HUES6 (cell line): ENCODE data around the gene CHRND.

Experiments
- H3K27ac ChIP-seq: 2 replicates; pipeline ENCODE4 v1.7.0; 2013; ENCODE audit warnings: low read depth, mild to moderate bottlenecking, low read length, inconsistent platforms
- H3K27me3 ChIP-seq: 2 replicates; pipeline ENCODE4 v1.6.1; 2013; ENCODE audit warnings: low read length; ENCODE audit not compliant: control insufficient read depth, insufficient read depth
- H3K36me3 ChIP-seq: 2 replicates; pipeline ENCODE4 v1.6.1; 2013; ENCODE audit warnings: low read length; ENCODE audit not compliant: control insufficient read depth, insufficient read depth
- H3K4me1 ChIP-seq: 2 replicates; pipeline ENCODE4 v1.6.1; 2013; ENCODE audit warnings: low read length; ENCODE audit not compliant: control insufficient read depth, insufficient read depth
- H3K4me3 ChIP-seq: 2 replicates; pipeline ENCODE4 v1.5.1; 2013; ENCODE audit warnings: low read depth, low read length
- H3K9ac ChIP-seq: one replicate; pipeline ENCODE4 v1.6.1; 2013; ENCODE audit warnings: mild to moderate bottlenecking, low read length
- H3K9me3 ChIP-seq: 2 replicates; pipeline ENCODE4 v1.6.1; 2013; ENCODE audit warnings: low read depth, low read length; ENCODE audit not compliant: control insufficient read depth, insufficient read depth

CHRND gene

GRCh38 chr2:232497348-232497747, 28.6 kb upstream of the CHRND start:
- H3K9me3 ChIP-seq, result no peaks in the 10 kb centered on the region
- H3K36me3 ChIP-seq, result no peaks in the 10 kb centered on the region
- no peak overlapping the region for H3K4me3 ChIP-seq
- H3K27ac ChIP-seq, result no peak overlapping the region
- peaks cover 34% of the 10 kb centered on the region for H3K27me3 ChIP-seq
- peaks cover 8% of the 10 kb centered on the region for H3K4me1 ChIP-seq
- H3K9ac ChIP-seq, result no peak overlapping the region

- no peak overlapping the region for H3K9ac ChIP-seq
- H3K36me3 ChIP-seq, result no peaks in the 10 kb centered on the region
- no peak overlapping the region for H3K4me3 ChIP-seq
- H3K4me1 ChIP-seq, result peaks cover 12% of the 10 kb centered on the region
- H3K9me3 ChIP-seq, result no peaks in the 10 kb centered on the region
- H3K27ac ChIP-seq, result no peak overlapping the region
- peaks cover 40% of the 10 kb centered on the region for H3K27me3 ChIP-seq
Observed at GRCh38 chr2:232498452-232498851, 27.5 kb upstream of the CHRND start.

- peaks cover 69% of the 10 kb centered on the region for H3K27me3 ChIP-seq
- no peak overlapping the region for H3K27ac ChIP-seq
- peaks cover 18% of the 10 kb centered on the region for H3K4me1 ChIP-seq
- H3K9ac ChIP-seq, result no peak overlapping the region
- no peak overlapping the region for H3K4me3 ChIP-seq
- H3K36me3 ChIP-seq, result no peaks in the 10 kb centered on the region
- no peaks in the 10 kb centered on the region for H3K9me3 ChIP-seq
Observed at GRCh38 chr2:232501331-232501771, 24.6 kb upstream of the CHRND start.

- Histone ChIP-seq H3K27ac (no peak overlapping the region), H3K9ac (no peak overlapping the region), H3K4me1 (peaks cover 18% of the 10 kb centered on the region), H3K36me3 (no peaks in the 10 kb centered on the region), H3K4me3 (peak overlapping the region; percentile 57; the same call in 1 of the 2 replicates), H3K27me3 (peaks cover 74% of the 10 kb centered on the region), H3K9me3 (no peaks in the 10 kb centered on the region)
Observed at GRCh38 chr2:232501794-232502390, 24.1 kb upstream of the CHRND start.

- H3K4me3 ChIP-seq, result peak overlapping the region; percentile 57
- H3K36me3 ChIP-seq, result no peaks in the 10 kb centered on the region
- peaks cover 18% of the 10 kb centered on the region for H3K4me1 ChIP-seq
- no peak overlapping the region for H3K9ac ChIP-seq
- no peaks in the 10 kb centered on the region for H3K9me3 ChIP-seq
- no peak overlapping the region for H3K27ac ChIP-seq
- peaks cover 80% of the 10 kb centered on the region for H3K27me3 ChIP-seq
Observed at GRCh38 chr2:232502511-232502910, 23.4 kb upstream of the CHRND start.

GRCh38 chr2:232502911-232503808, 22.8 kb upstream of the CHRND start:
- Histone ChIP-seq H3K9ac (no peak overlapping the region), H3K27me3 (peaks cover 82% of the 10 kb centered on the region), H3K36me3 (no peaks in the 10 kb centered on the region), H3K9me3 (no peaks in the 10 kb centered on the region), H3K4me1 (peaks cover 18% of the 10 kb centered on the region), H3K4me3 (peak overlapping the region; percentile 57), H3K27ac (no peak overlapping the region)

- Histone ChIP-seq H3K27ac (no peak overlapping the region), H3K4me3 (peak overlapping the region; percentile 57), H3K27me3 (peaks cover 82% of the 10 kb centered on the region), H3K9ac (no peak overlapping the region), H3K9me3 (no peaks in the 10 kb centered on the region), H3K36me3 (no peaks in the 10 kb centered on the region), H3K4me1 (peaks cover 18% of the 10 kb centered on the region)
Observed at GRCh38 chr2:232503809-232504323, 22.1 kb upstream of the CHRND start.

- Histone ChIP-seq H3K9ac (no peak overlapping the region), H3K9me3 (no peaks in the 10 kb centered on the region), H3K4me1 (peaks cover 18% of the 10 kb centered on the region), H3K27me3 (peaks cover 77% of the 10 kb centered on the region), H3K4me3 (no peak overlapping the region), H3K27ac (no peak overlapping the region), H3K36me3 (no peaks in the 10 kb centered on the region)
Observed at GRCh38 chr2:232504438-232504837, 21.5 kb upstream of the CHRND start.

- H3K27me3 ChIP-seq, result peaks cover 66% of the 10 kb centered on the region
- H3K27ac ChIP-seq, result no peak overlapping the region
- no peak overlapping the region for H3K4me3 ChIP-seq
- no peaks in the 10 kb centered on the region for H3K36me3 ChIP-seq
- peaks cover 18% of the 10 kb centered on the region for H3K4me1 ChIP-seq
- no peak overlapping the region for H3K9ac ChIP-seq
- H3K9me3 ChIP-seq, result no peaks in the 10 kb centered on the region
Observed at GRCh38 chr2:232505856-232506255, 20.1 kb upstream of the CHRND start.

GRCh38 chr2:232506709-232507108, 19.3 kb upstream of the CHRND start:
- Histone ChIP-seq H3K27ac (no peak overlapping the region), H3K4me1 (peaks cover 17% of the 10 kb centered on the region), H3K4me3 (no peak overlapping the region), H3K9ac (no peak overlapping the region), H3K27me3 (peaks cover 62% of the 10 kb centered on the region), H3K36me3 (no peaks in the 10 kb centered on the region), H3K9me3 (no peaks in the 10 kb centered on the region)

- peaks cover 10% of the 10 kb centered on the region for H3K4me1 ChIP-seq
- H3K27ac ChIP-seq, result no peak overlapping the region
- H3K9me3 ChIP-seq, result no peaks in the 10 kb centered on the region
- no peaks in the 10 kb centered on the region for H3K36me3 ChIP-seq
- H3K27me3 ChIP-seq, result peaks cover 52% of the 10 kb centered on the region
- no peak overlapping the region for H3K9ac ChIP-seq
- no peak overlapping the region for H3K4me3 ChIP-seq
Observed at GRCh38 chr2:232508251-232508650, 17.7 kb upstream of the CHRND start.
